GM18498 (cell line): ENCODE data around the gene ECEL1.
"Not testable (repeated sequence)": the region's sequence is repeated elsewhere in the genome, so short reads cannot be mapped to it uniquely, and the experiment has no call there.

Source experiments
- ATAC-seq: cut with Tn5 transposase; IDR thresholded peaks from one replicate; pipeline ENCODE4 v1.9.1; 2021; ENCODE audit warnings: mild to moderate bottlenecking, moderate library complexity; ENCODE audit not compliant: unreplicated experiment

The ECEL1 gene

GRCh38 chr2:232443669-232444408 lies 43.8 kb downstream of the ECEL1 start:
- not testable (repeated sequence) for ATAC-seq

GRCh38 chr2:232443047-232443446 lies 44.6 kb downstream of the ECEL1 start:
- ATAC-seq, result not testable (repeated sequence)

- not testable (repeated sequence) for ATAC-seq
These were observed 45.2 kb downstream of the ECEL1 start for GRCh38 chr2:232442431-232442830.

- not testable (repeated sequence) for ATAC-seq
These were observed 45.7 kb downstream of the ECEL1 start for GRCh38 chr2:232441922-232442321.

- ATAC-seq, result no peak
These were observed 46.4 kb downstream of the ECEL1 start for GRCh38 chr2:232441147-232441651.

GRCh38 chr2:232440220-232441018 lies 47.2 kb downstream of the ECEL1 start:
- ATAC-seq, result peak; percentile 77

GRCh38 chr2:232439758-232440135 lies 47.9 kb downstream of the ECEL1 start:
- no peak for ATAC-seq

- ATAC-seq, result no peak
These were observed 48.5 kb downstream of the ECEL1 start for GRCh38 chr2:232438951-232439757.

GRCh38 chr2:232438091-232438490 lies 49.5 kb downstream of the ECEL1 start:
- ATAC-seq, result no peak

- ATAC-seq, result no peak
These were observed 50.5 kb downstream of the ECEL1 start for GRCh38 chr2:232437195-232437571.

GRCh38 chr2:232436381-232437194 lies 51.0 kb downstream of the ECEL1 start:
- no peak for ATAC-seq

- ATAC-seq, result no peak
These were observed 51.8 kb downstream of the ECEL1 start for GRCh38 chr2:232435805-232436204.

- no peak for ATAC-seq
These were observed 52.3 kb downstream of the ECEL1 start for GRCh38 chr2:232435375-232435648.

GRCh38 chr2:232434563-232435374 lies 52.9 kb downstream of the ECEL1 start:
- no peak for ATAC-seq

- no peak for ATAC-seq
These were observed 53.5 kb downstream of the ECEL1 start for GRCh38 chr2:232434091-232434490.

GRCh38 chr2:232433622-232434021 lies 54.0 kb downstream of the ECEL1 start:
- not testable (repeated sequence) for ATAC-seq

- no peak for ATAC-seq
These were observed 54.9 kb downstream of the ECEL1 start for GRCh38 chr2:232432598-232433184.

GRCh38 chr2:232431705-232432590 lies 55.7 kb downstream of the ECEL1 start:
- no peak for ATAC-seq
